K562 (cell line): ENCODE results near the gene ZMYND8. TPM values are rescaled to one million over a fixed set of nuclear protein-coding genes. Genes with fewer than 3 reads are reported as not detected.

Experiments used
- ATAC-seq: fragments of 200-7000 bp; cut with Tn5 transposase; 3 replicates; pipeline ENCODE4 v1.9.1; 2020; ENCODE audit warnings: moderate library complexity
- BruUV-seq: library from RNA; stranded (reverse); fragments of 400-500 nt; replicated peaks from 2 replicates; lab custom pipeline; 2021; lab: Mats Ljungman, UMichigan
- CTCF ChIA-PET: fragments of 300-600 bp; formaldehyde crosslinking; extraction: SDS; loops from one replicate; lab custom pipeline; 2021; ENCODE audit warnings: low intra/inter-chr PET ratio; lab: Yijun Ruan, JAX
- POLR2A ChIA-PET: fragments of 300-600, 350-650 bp; sonication (Branson Sonifier 250); formaldehyde crosslinking; extraction: SDS; loops from one replicate; lab custom pipeline; 2021; ENCODE audit warnings: antibody characterized with exemption, inconsistent platforms; lab: Yijun Ruan, JAX
- DNase-seq, 4 experiments: peaks; one replicate each; pipeline versions ENCODE4 v3.0.0 to v3.0.0-alpha.2; 2011 to 2018; ENCODE audit warnings: low spot score in 3 of 4, mixed read lengths in 3 of 4; ENCODE audit errors: extremely low read depth in 1 of 4
- FAIRE-seq: peaks from 2 replicates; lab custom pipeline; 2011; peaks lifted over from hg19 to GRCh38; lab: Jason Lieb, UNC
- H2AFZ ChIP-seq: 2 replicates; pipeline ENCODE4 v1.6.0; 2011; ENCODE audit warnings: low read depth, low read length, control low read depth, inconsistent platforms
- H3K27ac ChIP-seq: fragments of 200-600 bp; 3 replicates; pipeline ENCODE4 v1.8.0; 2011; ENCODE audit warnings: low read depth, mild to moderate bottlenecking, control low read depth, inconsistent platforms, low read length, moderate library complexity, mixed read lengths; ENCODE audit errors: extremely low read depth
- H3K27me3 ChIP-seq, 2 experiments: fragments of 300-600 bp in 1 of 2; 2 replicates in 1 of 2; 3 replicates in 1 of 2; pipeline versions ENCODE4 v1.6.0 to v1.8.0; 2011; ENCODE audit warnings: inconsistent platforms in 2 of 2, low read length in 2 of 2, mild to moderate bottlenecking in 1 of 2, mixed read lengths in 1 of 2, moderate library complexity in 1 of 2; ENCODE audit not compliant: control insufficient read depth in 2 of 2, insufficient read depth in 2 of 2
- H3K36me3 ChIP-seq: fragments of 300-600 bp; 3 replicates; pipeline ENCODE4 v1.8.0; 2011; ENCODE audit warnings: mild to moderate bottlenecking, low read length, inconsistent platforms; ENCODE audit not compliant: control insufficient read depth, insufficient read depth
- H3K4me1 ChIP-seq, 2 experiments: fragments of 200-600 bp in 1 of 2; replicated peaks in 1 of 2; 2 replicates in 1 of 2; 3 replicates in 1 of 2; pipeline versions ENCODE4 v1.5.1 to v1.8.0; 2011; ENCODE audit warnings: inconsistent platforms in 2 of 2, low read length in 2 of 2, mild to moderate bottlenecking in 1 of 2, mixed read lengths in 1 of 2, moderate library complexity in 1 of 2; ENCODE audit not compliant: control insufficient read depth in 2 of 2, insufficient read depth in 2 of 2
- H3K4me2 ChIP-seq: 2 replicates; pipeline ENCODE4 v1.6.1; 2011; ENCODE audit warnings: low read length, control low read depth, inconsistent platforms, mixed read lengths; ENCODE audit not compliant: insufficient read depth
- H3K4me3 ChIP-seq: fragments of 200-600 bp; sonication (generic), shearing (Covaris generic); 2 replicates; pipeline ENCODE4 v1.5.1; 2016; ENCODE audit warnings: control low read depth, inconsistent platforms
- H3K79me2 ChIP-seq: fragments of 200-600 bp; 3 replicates; pipeline ENCODE4 v1.8.0; 2011; ENCODE audit warnings: low read length, inconsistent platforms; ENCODE audit not compliant: control insufficient read depth, insufficient read depth
- H3K9ac ChIP-seq, 2 experiments: 2 replicates each; pipeline versions ENCODE4 v1.6.0 to v1.6.1; 2011; ENCODE audit warnings: low read depth in 2 of 2, low read length in 2 of 2, control low read depth in 1 of 2, inconsistent platforms in 1 of 2, mild to moderate bottlenecking in 1 of 2, mixed read lengths in 1 of 2; ENCODE audit not compliant: insufficient read depth in 1 of 2
- H3K9me1 ChIP-seq: one replicate; pipeline ENCODE4 v1.6.0; 2011; ENCODE audit warnings: inconsistent platforms, mild to moderate bottlenecking, low read length, moderate library complexity; ENCODE audit not compliant: control insufficient read depth, insufficient read depth
- H3K9me3 ChIP-seq: replicated peaks from 2 replicates; pipeline ENCODE4 v1.5.1; 2011; ENCODE audit warnings: low read depth, low read length, inconsistent platforms; ENCODE audit not compliant: control insufficient read depth, insufficient read depth
- H4K20me1 ChIP-seq: replicated peaks from 2 replicates; pipeline ENCODE4 v1.6.1; 2011; ENCODE audit warnings: low read length, inconsistent platforms, mixed read lengths; ENCODE audit not compliant: control insufficient read depth, insufficient read depth
- BRD4 ChIP-seq: fragments of 200-600 bp; sonication (generic); IDR thresholded peaks from 2 replicates; pipeline ENCODE4 v1.6.1; 2017; ENCODE audit warnings: inconsistent platforms
- BRD9 ChIP-seq: fragments of 450-650 bp; IDR thresholded peaks from 2 replicates; pipeline ENCODE4 v1.6.1; 2018; ENCODE audit warnings: low read depth; ENCODE audit not compliant: partially characterized antibody
- ETV5 ChIP-seq: sonication (generic); formaldehyde crosslinking; IDR thresholded peaks from 2 replicates; pipeline ENCODE4 v1.4.0; 2020; ENCODE audit warnings: low read depth, mild to moderate bottlenecking, missing genetic modification reagents
- ETV6 ChIP-seq, 3 experiments: fragments of 150-350 bp in 1 of 3; sonication (generic) in 1 of 3; formaldehyde crosslinking in 1 of 3; IDR thresholded peaks; 2 replicates each; pipeline versions ENCODE4 v1.6.1 to v1.8.0; 2014 to 2022; ENCODE audit warnings: borderline replicate concordance in 2 of 3, low read depth in 2 of 3, antibody characterized with exemption in 1 of 3, low read length in 1 of 3, mild to moderate bottlenecking in 1 of 3, missing genetic modification reagents in 1 of 3
- POLR2A ChIP-seq: fragments of 450-650 bp; conservative IDR thresholded peaks from 2 replicates; pipeline ENCODE4 v1.6.1; 2016
- U2AF1 ChIP-seq: fragments of 200-400 bp; formaldehyde crosslinking; optimal IDR thresholded peaks from 2 replicates; pipeline ENCODE3; 2017; ENCODE audit warnings: mild to moderate bottlenecking, low read depth, low read length, moderate library complexity
- WHSC1 ChIP-seq: IDR thresholded peaks from one replicate; pipeline ENCODE4 v1.6.1; 2012; ENCODE audit warnings: low read length, control low read depth, inconsistent platforms
- YY1 ChIP-seq, 3 experiments: IDR thresholded peaks; 2 replicates each; pipeline ENCODE4 v1.6.1; 2011; ENCODE audit warnings: low read length in 2 of 3, mild to moderate bottlenecking in 2 of 3, moderate library complexity in 2 of 3, borderline replicate concordance in 1 of 3, control low read depth in 1 of 3, low read depth in 1 of 3; ENCODE audit not compliant: insufficient read depth in 3 of 3, insufficient replicate concordance in 2 of 3, control insufficient read depth in 1 of 3, insufficient read length in 1 of 3; ENCODE audit errors: extremely low read depth in 1 of 3
- ZNF143 ChIP-seq: sonication (generic); formaldehyde crosslinking; IDR thresholded peaks from 2 replicates; pipeline ENCODE4 v1.9.0; 2022; ENCODE audit warnings: mild to moderate bottlenecking, missing genetic modification reagents
- ZNF780A ChIP-seq: fragments of 250-450 bp; sonication (Bioruptor Pico); IDR thresholded peaks from 2 replicates; pipeline ENCODE4 v1.5.0; 2021; ENCODE audit warnings: mild to moderate bottlenecking
- WGBS: fragments of 100-300 bp; shearing (Covaris generic); methylation state at CpG from one replicate; pipeline ENCODE4 v1.1.6; 2016; ENCODE audit warnings: low coverage, mixed read lengths; ENCODE audit not compliant: insufficient coverage; ENCODE audit errors: missing lambda C conversion rate; 5-methylcytosine and 5-hydroxymethylcytosine counted together
- in situ Hi-C: fragments of 300-500 bp; cut with MboI; formaldehyde crosslinking; loops from 4 replicates; pipeline ENCODE4 v1.15.0; 2018; ENCODE audit warnings: inconsistent platforms, mixed read lengths
- intact Hi-C: fragments of 100-400 bp; cut with micrococcal nuclease; formaldehyde crosslinking; loops from 2 replicates; pipeline ENCODE4 v1.14.2; 2022
- polyA plus RNA-seq, 8 experiments: library from polyadenylated mRNA; depleted of rRNA in 4 of 8; stranded (reverse) in 5 of 8; unstranded in 3 of 8; fragments of >200 nt; fragmentation: Nextera tagmentation in 2 of 8; fragmentation: Illumina TruSeq in 1 of 8; extraction: Ambion mirVana in 2 of 8; extraction: Trizol in 1 of 8; gene quantifications; 2 replicates each; pipeline versions ENCODE4 v1.2.1 to v1.2.3, GENCODE V29; 2011 to 2014; ENCODE audit warnings: inconsistent platforms in 1 of 8, missing spikeins in 1 of 8
- total RNA-seq, 7 experiments: library from RNA; depleted of rRNA in 6 of 7; stranded (reverse); fragments of >200 nt in 6 of 7; fragmentation: Illumina TruSeq in 2 of 7; extraction: Trizol in 2 of 7; gene quantifications; 2 replicates each; pipeline versions ENCODE4 v1.2.1 to v1.2.3, GENCODE V29; 2011 to 2021; ENCODE audit warnings: low replicate concordance in 1 of 7
- TF ChIP-seq, protein P1 (sequence below), 3 experiments: fragments of 200-800 bp in 1 of 3; fragments of 250-450 bp in 1 of 3; fragments of 450-650 bp in 1 of 3; sonication (Bioruptor Pico) in 1 of 3; sonication (Bioruptor generic) in 1 of 3; formaldehyde crosslinking in 1 of 3; IDR thresholded peaks; 2 replicates each; pipeline versions ENCODE4 v1.6.1 to v1.8.0; 2016 to 2022; ENCODE audit warnings: mild to moderate bottlenecking in 2 of 3, missing genetic modification characterization in 2 of 3, missing compliant biosample characterization in 1 of 3, moderate library complexity in 1 of 3
- TF ChIP-seq, protein P2 (sequence below): fragments of 450-650 bp; formaldehyde crosslinking; IDR thresholded peaks from 2 replicates; pipeline ENCODE4 v1.4.0; 2022; ENCODE audit warnings: missing genetic modification characterization
- TF ChIP-seq, protein P3 (sequence below): fragments of 250-450 bp; sonication (Bioruptor Pico); IDR thresholded peaks from 2 replicates; pipeline ENCODE4 v1.5.1; 2021; ENCODE audit warnings: mild to moderate bottlenecking

The ZMYND8 gene
- total and polyA plus RNA-seq, 9 of the 15 experiments (the other 6 are each of a cell fraction or from before 2014, with no cell fraction given) = 31.8 to 148 (median 71.9) TPM

DNA sequence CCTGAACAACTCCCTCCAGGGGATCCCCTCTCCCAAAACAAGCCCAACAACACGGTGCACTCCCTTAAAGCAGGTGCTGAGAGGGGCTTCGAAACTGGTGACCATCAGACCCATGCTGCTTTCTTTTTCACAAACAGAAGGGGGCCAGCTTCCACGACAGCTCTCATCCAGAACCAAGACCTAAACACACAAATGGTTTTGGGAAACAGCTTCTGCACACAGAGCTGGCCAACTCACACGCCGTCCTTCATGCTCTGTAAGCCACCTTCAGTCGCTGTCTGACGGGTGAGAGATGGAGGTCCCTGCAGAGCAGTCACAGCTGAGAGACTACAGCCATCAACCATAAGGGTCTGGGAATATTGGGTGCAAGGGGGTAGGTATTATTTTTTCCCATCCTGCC lies 76.3 kb downstream of the ZMYND8 start:
- H3K9me3 ChIP-seq = no peaks in the 10 kb centered on the region
- no peaks in the 10 kb centered on the region for H3K27me3 ChIP-seq
- no peak overlapping the region for H3K9ac ChIP-seq
- no peak for DNase-seq
- ChIA-PET POLR2A (interaction anchor here (0.6 to 1.9 kb wide), 5 partner anchors 9 to 270 kb away, joined by 3 to 9 read pairs (median 4); no protein-coding TSS in a partner anchor), CTCF (interaction anchor here (0.6 kb wide), 1 partner anchor 11 kb away, joined by 3 read pairs; no protein-coding TSS in a partner anchor)
- H3K4me3 ChIP-seq = no peak overlapping the region
- H3K9me1 ChIP-seq = no peaks in the 10 kb centered on the region
- intact Hi-C loops = no loop called here
- H3K79me2 ChIP-seq = peaks cover 90% of the 10 kb centered on the region
- no peak overlapping the region for H3K4me2 ChIP-seq
- no peak overlapping the region for H2AFZ ChIP-seq
- H3K36me3 ChIP-seq = peaks cover 99% of the 10 kb centered on the region
- WGBS = 74% methylated on average over 6 of the region's 7 CpGs
- ATAC-seq = peak; percentile 22
- in situ Hi-C loops = loop anchor here (10.0 kb wide), 1 partner anchor 325 kb away; no protein-coding TSS in a partner anchor
- no peak for FAIRE-seq
- H4K20me1 ChIP-seq = peaks cover 10% of the 10 kb centered on the region
- peak overlapping the region; percentile 12; the same call in 1 of the 3 replicates for H3K27ac ChIP-seq
- TF ChIP-seq, protein P1, sequence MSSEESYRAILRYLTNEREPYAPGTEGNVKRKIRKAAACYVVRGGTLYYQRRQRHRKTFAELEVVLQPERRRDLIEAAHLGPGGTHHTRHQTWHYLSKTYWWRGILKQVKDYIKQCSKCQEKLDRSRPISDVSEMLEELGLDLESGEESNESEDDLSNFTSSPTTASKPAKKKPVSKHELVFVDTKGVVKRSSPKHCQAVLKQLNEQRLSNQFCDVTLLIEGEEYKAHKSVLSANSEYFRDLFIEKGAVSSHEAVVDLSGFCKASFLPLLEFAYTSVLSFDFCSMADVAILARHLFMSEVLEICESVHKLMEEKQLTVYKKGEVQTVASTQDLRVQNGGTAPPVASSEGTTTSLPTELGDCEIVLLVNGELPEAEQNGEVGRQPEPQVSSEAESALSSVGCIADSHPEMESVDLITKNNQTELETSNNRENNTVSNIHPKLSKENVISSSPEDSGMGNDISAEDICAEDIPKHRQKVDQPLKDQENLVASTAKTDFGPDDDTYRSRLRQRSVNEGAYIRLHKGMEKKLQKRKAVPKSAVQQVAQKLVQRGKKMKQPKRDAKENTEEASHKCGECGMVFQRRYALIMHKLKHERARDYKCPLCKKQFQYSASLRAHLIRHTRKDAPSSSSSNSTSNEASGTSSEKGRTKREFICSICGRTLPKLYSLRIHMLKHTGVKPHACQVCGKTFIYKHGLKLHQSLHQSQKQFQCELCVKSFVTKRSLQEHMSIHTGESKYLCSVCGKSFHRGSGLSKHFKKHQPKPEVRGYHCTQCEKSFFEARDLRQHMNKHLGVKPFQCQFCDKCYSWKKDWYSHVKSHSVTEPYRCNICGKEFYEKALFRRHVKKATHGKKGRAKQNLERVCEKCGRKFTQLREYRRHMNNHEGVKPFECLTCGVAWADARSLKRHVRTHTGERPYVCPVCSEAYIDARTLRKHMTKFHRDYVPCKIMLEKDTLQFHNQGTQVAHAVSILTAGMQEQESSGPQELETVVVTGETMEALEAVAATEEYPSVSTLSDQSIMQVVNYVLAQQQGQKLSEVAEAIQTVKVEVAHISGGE (CRISPR knock-in tag; IDR thresholded peaks at IDR 0.05) = peak in 1 of 3 experiments; percentile 87; a peak in 2 of 6 replicates
- TF ChIP-seq, protein P2, sequence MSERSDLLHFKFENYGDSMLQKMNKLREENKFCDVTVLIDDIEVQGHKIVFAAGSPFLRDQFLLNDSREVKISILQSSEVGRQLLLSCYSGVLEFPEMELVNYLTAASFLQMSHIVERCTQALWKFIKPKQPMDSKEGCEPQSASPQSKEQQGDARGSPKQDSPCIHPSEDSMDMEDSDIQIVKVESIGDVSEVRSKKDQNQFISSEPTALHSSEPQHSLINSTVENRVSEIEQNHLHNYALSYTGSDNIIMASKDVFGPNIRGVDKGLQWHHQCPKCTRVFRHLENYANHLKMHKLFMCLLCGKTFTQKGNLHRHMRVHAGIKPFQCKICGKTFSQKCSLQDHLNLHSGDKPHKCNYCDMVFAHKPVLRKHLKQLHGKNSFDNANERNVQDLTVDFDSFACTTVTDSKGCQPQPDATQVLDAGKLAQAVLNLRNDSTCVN (CRISPR knock-in tag) = no peak
- no peak for TF ChIP-seq ZNF780A (CRISPR knock-in tag)
- TF ChIP-seq, protein P3, sequence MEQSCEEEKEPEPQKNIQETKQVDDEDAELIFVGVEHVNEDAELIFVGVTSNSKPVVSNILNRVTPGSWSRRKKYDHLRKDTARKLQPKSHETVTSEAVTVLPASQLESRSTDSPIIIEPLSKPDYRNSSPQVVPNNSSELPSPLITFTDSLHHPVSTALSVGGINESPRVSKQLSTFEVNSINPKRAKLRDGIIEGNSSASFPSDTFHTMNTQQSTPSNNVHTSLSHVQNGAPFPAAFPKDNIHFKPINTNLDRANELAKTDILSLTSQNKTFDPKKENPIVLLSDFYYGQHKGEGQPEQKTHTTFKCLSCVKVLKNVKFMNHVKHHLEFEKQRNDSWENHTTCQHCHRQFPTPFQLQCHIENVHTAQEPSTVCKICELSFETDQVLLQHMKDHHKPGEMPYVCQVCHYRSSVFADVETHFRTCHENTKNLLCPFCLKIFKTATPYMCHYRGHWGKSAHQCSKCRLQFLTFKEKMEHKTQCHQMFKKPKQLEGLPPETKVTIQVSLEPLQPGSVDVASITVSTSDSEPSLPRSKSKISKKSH (CRISPR knock-in tag) = no peak
- TF ChIP-seq POLR2A = 0 out of 2 replicates have a peak, but pooled peaks have one; percentile 28
- no peak for TF ChIP-seq YY1 (IDR thresholded peaks at IDR 0.05; ENCODE audit: borderline replicate concordance in 1 of 3, control insufficient read depth in 1 of 3, extremely low read depth in 1 of 3, insufficient read depth in 3 of 3, insufficient read length in 1 of 3, insufficient replicate concordance in 2 of 3, low read depth in 1 of 3, low read length in 2 of 3)
- TF ChIP-seq ETV5 = no peak
- TF ChIP-seq BRD4 = no peak
- TF ChIP-seq WHSC1 = no peak
- no peak for TF ChIP-seq U2AF1
- no peak for TF ChIP-seq BRD9
- no peak for TF ChIP-seq ETV6 (IDR thresholded peaks at IDR 0.05; ENCODE audit: borderline replicate concordance in 1 of 2, low read depth in 2 of 2, low read length in 1 of 2)
- TF ChIP-seq ETV6 (CRISPR knock-in tag; IDR thresholded peaks at IDR 0.05; ENCODE audit: borderline replicate concordance) = no peak
- no peak for TF ChIP-seq ZNF143
- TF ChIP-seq, all 486 proteins: peak for 2
- BruUV-seq = TSS peak; percentile 1
- H3K4me1 ChIP-seq = peaks cover 5 to 10% of the 10 kb centered on the region in 2 experiments; a peak in 4 of 5 replicates
